C4-2B (cell line): ENCODE results near the gene COQ6.

Experiments
- ZFX ChIP-seq: fragments of 450-650 bp; IDR thresholded peaks from 2 replicates; pipeline ENCODE4 v1.6.1; 2017
- TF ChIP-seq, protein P1 (sequence below): fragments of 450-650 bp; conservative IDR thresholded peaks from 2 replicates; pipeline ENCODE4 v1.5.1; 2017; ENCODE audit warnings: mild to moderate bottlenecking

DNA sequence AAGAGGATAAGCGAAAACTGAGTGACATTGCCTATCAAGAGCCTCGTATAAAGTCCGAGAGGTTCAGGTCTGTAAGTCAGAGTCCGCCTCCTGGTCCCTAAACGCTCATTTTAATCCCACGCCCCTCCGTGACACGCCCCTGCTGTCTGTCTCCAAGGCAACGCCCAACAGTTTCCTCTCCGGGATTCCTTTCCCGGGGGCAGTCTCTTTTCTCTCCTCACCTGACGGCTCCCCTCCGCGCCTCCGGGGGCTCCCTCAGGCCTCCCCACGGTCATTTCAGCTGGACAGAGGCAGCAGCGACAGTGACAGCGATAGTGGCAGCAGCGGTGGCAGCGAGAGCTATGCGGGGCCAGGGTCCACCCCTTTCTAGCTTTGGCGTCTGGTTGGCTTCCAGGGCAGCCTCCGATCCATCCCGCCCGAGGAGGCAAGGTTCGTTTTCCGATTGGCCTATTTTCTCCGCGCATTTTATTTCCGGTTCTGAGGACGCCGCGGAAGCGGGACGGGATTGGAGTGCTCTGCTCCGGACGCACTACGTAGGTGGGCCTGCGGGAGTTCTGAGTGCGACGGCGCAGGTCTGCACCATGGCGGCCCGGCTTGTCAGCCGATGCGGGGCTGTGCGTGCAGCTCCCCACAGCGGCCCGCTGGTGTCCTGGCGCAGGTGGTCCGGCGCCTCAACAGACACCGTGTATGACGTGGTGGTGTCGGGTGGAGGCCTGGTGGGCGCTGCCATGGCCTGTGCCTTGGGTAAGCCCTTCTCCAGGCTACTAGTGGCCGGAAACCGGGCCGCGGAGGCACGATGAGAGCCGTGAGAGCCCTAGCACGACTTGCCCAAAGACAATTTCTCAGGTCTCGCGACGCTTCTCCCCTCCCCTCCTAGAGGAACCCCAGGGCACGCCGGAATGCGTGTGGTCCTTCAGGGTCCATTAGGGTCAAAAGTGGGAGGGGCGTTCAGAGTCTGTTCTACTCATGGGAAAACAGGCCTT is at the start of gene COQ6, which contains the start of gene FAM161B:
- TF ChIP-seq, protein P1, sequence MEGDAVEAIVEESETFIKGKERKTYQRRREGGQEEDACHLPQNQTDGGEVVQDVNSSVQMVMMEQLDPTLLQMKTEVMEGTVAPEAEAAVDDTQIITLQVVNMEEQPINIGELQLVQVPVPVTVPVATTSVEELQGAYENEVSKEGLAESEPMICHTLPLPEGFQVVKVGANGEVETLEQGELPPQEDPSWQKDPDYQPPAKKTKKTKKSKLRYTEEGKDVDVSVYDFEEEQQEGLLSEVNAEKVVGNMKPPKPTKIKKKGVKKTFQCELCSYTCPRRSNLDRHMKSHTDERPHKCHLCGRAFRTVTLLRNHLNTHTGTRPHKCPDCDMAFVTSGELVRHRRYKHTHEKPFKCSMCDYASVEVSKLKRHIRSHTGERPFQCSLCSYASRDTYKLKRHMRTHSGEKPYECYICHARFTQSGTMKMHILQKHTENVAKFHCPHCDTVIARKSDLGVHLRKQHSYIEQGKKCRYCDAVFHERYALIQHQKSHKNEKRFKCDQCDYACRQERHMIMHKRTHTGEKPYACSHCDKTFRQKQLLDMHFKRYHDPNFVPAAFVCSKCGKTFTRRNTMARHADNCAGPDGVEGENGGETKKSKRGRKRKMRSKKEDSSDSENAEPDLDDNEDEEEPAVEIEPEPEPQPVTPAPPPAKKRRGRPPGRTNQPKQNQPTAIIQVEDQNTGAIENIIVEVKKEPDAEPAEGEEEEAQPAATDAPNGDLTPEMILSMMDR: no peak
- peak; percentile 93 for TF ChIP-seq ZFX
